ENCODE data around the gene PSMA7. TPM values are rescaled to one million over a fixed set of nuclear protein-coding genes. Genes with fewer than 3 reads are reported as not detected.

PSMA7 gene
- polyA plus RNA-seq, 1 of the 3 experiments (the other 2 are of a cell fraction): 801 TPM

DNA sequence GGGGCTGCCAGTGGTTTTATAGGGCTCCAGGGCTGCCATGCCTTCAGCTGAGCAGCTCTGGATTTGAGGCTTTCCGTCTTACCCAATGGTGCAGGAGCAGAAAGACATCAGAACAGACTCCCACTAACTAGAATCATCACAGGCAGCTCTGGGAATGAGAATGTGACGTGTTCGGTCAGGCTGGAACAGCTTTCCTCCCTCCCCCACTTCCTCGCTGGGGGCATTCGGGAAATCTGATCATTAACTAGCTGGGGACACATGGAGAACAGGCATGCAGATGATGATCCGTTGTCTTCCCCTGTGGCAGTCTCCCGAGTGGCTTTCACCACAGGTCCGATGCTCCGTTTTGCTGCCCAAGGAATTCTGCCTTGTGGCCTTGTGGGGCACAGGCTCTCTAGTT lies 34.1 kb upstream of the PSMA7 start:
- Histone ChIP-seq H3K4me2 (no peak overlapping the region), H3K36me3 (replicated peaks in 1 of 2; ENCODE audit: control insufficient read depth in 1 of 2, insufficient read depth in 2 of 2, low read length in 1 of 2) (peaks cover 14 to 31% of the 10 kb centered on the region in 2 experiments), H3K9ac (no peak overlapping the region), H3K4me1 (ENCODE audit: control insufficient read depth in 1 of 2, insufficient read depth in 2 of 2, low read depth in 1 of 2, low read length in 1 of 2) (peaks cover 0 to 12% of the 10 kb centered on the region in 2 experiments; a peak in 1 of 4 replicates), H2AFZ (ENCODE audit: low read depth) (no peak overlapping the region), H4K20me1 (ENCODE audit: insufficient read depth) (no peaks in the 10 kb centered on the region), H3K27me3 (ENCODE audit: insufficient read depth) (no peaks in the 10 kb centered on the region), H3K79me2 (ENCODE audit: insufficient read depth) (peaks cover 5% of the 10 kb centered on the region; the same call in 1 of the 2 replicates), H3F3A (replicated peaks; ENCODE audit: insufficient read depth) (peaks cover 23% of the 10 kb centered on the region), H3K9me2 (no peaks in the 10 kb centered on the region), H3K4me3 (ENCODE audit: low read depth in 2 of 2, low read length in 1 of 2) (no peak overlapping the region), H3K27ac (ENCODE audit: low read depth in 2 of 2, low read length in 1 of 2) (peak overlapping the region in 1 of 2 experiments; percentile 81; a peak in 2 of 4 replicates), H3K9me3 (no peaks in the 10 kb centered on the region)
- DNase-seq: peak; percentile 86
- WGBS (ENCODE audit: low lambda C conversion rate): 74% methylated on average over 9 of the region's 9 CpGs
- ChIA-PET CTCF (interaction anchor here (1.6 kb wide), 1 partner anchor 41 kb away, joined by 4 read pairs; no protein-coding TSS in a partner anchor), POLR2A (interaction anchor here (0.7 to 1.0 kb wide), 3 partner anchors 25 to 111 kb away, joined by 3 to 4 read pairs (median 3); no protein-coding TSS in a partner anchor)
- TF ChIP-seq GATA2 (CRISPR knock-in tag; IDR thresholded peaks at IDR 0.05) (no peak), MXI1 (IDR thresholded peaks at IDR 0.05; ENCODE audit: low read depth, low read length) (peak; percentile 71), CHD2 (IDR thresholded peaks at IDR 0.05; ENCODE audit: low read length, partially characterized antibody) (peak; percentile 62), RCOR1 (IDR thresholded peaks at IDR 0.05; ENCODE audit: low read length) (peak; percentile 57)

DNA sequence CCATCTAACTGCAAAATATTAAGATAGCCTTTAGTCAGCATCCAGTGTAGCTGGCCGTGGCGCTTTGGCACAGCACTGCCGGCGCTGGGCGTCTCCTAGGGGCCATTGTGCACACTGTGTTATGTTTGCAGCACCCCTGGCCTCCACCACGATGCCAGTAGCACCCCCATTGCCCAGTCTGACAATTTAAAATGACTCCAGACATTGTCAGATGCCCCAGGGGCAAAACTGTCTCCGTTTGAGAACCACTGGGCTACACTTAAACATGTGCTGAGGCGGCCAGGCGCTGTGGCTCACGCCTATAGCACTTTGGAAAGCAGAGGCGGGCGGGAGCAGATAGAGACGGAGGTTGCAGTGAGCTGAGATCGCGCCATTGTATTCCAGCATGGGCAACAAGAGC lies 33.7 kb upstream of the PSMA7 start:
- CTCF ChIA-PET: interaction anchor here (1.6 to 1.8 kb wide), 2 partner anchors 40 to 166 kb away, joined by 4 to 6 read pairs; no protein-coding TSS in a partner anchor
- POLR2A ChIA-PET: interaction anchor here (0.7 to 1.0 kb wide), 3 partner anchors 25 to 110 kb away, joined by 3 to 4 read pairs (median 3); no protein-coding TSS in a partner anchor

DNA sequence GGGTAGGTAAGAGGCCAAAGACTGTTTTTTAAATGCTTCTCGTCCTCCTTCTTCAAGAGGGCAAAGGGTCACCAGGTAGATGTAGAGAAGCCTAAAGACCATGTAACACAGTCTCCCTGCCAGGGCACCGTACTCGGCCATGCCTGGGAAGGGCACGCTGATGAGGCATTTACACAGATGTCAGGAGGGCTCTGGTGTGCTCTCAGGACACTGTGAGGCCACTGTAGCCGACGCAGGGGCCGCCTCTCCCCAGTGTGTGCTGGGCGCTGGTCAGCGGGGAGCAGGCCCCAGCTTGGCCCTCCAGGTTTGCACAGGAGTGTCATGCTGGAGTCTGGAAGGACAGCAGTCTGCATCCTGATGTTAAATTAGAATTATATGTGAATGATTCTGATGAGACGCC lies 32.5 kb upstream of the PSMA7 start:
- CTCF ChIA-PET: interaction anchor here (1.8 to 2.6 kb wide), 2 partner anchors 19 to 165 kb away, joined by 6 to 11 read pairs; no protein-coding TSS in a partner anchor
- Histone ChIP-seq H3K9me3 (no peaks in the 10 kb centered on the region), H3K36me3 (replicated peaks in 1 of 2; ENCODE audit: control insufficient read depth in 1 of 2, insufficient read depth in 2 of 2, low read length in 1 of 2) (peaks cover 16 to 25% of the 10 kb centered on the region in 2 experiments), H3K27me3 (ENCODE audit: insufficient read depth) (no peaks in the 10 kb centered on the region), H2AFZ (ENCODE audit: low read depth) (no peak overlapping the region), H3K9ac (no peak overlapping the region), H3K4me2 (no peak overlapping the region), H3K27ac (ENCODE audit: low read depth in 2 of 2, low read length in 1 of 2) (no peak overlapping the region), H3K4me3 (ENCODE audit: low read depth in 2 of 2, low read length in 1 of 2) (no peak overlapping the region), H3K4me1 (ENCODE audit: control insufficient read depth in 1 of 2, insufficient read depth in 2 of 2, low read depth in 1 of 2, low read length in 1 of 2) (peaks cover 0 to 12% of the 10 kb centered on the region in 2 experiments; a peak in 1 of 4 replicates), H4K20me1 (ENCODE audit: insufficient read depth) (no peaks in the 10 kb centered on the region), H3K9me2 (no peaks in the 10 kb centered on the region), H3K79me2 (ENCODE audit: insufficient read depth) (no peaks in the 10 kb centered on the region), H3F3A (replicated peaks; ENCODE audit: insufficient read depth) (peaks cover 7% of the 10 kb centered on the region)
- TF ChIP-seq, protein P1, sequence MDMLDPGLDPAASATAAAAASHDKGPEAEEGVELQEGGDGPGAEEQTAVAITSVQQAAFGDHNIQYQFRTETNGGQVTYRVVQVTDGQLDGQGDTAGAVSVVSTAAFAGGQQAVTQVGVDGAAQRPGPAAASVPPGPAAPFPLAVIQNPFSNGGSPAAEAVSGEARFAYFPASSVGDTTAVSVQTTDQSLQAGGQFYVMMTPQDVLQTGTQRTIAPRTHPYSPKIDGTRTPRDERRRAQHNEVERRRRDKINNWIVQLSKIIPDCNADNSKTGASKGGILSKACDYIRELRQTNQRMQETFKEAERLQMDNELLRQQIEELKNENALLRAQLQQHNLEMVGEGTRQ (IDR thresholded peaks at IDR 0.05; ENCODE audit: borderline replicate concordance, low read depth, low read length): no peak
- TF ChIP-seq GABPA (IDR thresholded peaks at IDR 0.05; ENCODE audit: low read depth) (no peak), POLR2AphosphoS5 (IDR thresholded peaks at IDR 0.05; ENCODE audit: low read depth, low read length) (no peak), CHD2 (IDR thresholded peaks at IDR 0.05; ENCODE audit: low read length, partially characterized antibody) (no peak), EZH2phosphoT487 (IDR thresholded peaks at IDR 0.05; ENCODE audit: borderline replicate concordance, low read depth) (no peak), ELF1 (IDR thresholded peaks at IDR 0.05) (no peak), FOSL2 (IDR thresholded peaks at IDR 0.05; ENCODE audit: borderline replicate concordance, low read depth) (no peak), TCF12 (IDR thresholded peaks at IDR 0.05) (no peak), MEF2A (IDR thresholded peaks at IDR 0.05; ENCODE audit: borderline replicate concordance, low read depth) (no peak), SMC3 (IDR thresholded peaks at IDR 0.05; ENCODE audit: low read depth, low read length) (no peak), YY1 (IDR thresholded peaks at IDR 0.05; ENCODE audit: low read depth) (no peak)
- TF ChIP-seq, protein P2, sequence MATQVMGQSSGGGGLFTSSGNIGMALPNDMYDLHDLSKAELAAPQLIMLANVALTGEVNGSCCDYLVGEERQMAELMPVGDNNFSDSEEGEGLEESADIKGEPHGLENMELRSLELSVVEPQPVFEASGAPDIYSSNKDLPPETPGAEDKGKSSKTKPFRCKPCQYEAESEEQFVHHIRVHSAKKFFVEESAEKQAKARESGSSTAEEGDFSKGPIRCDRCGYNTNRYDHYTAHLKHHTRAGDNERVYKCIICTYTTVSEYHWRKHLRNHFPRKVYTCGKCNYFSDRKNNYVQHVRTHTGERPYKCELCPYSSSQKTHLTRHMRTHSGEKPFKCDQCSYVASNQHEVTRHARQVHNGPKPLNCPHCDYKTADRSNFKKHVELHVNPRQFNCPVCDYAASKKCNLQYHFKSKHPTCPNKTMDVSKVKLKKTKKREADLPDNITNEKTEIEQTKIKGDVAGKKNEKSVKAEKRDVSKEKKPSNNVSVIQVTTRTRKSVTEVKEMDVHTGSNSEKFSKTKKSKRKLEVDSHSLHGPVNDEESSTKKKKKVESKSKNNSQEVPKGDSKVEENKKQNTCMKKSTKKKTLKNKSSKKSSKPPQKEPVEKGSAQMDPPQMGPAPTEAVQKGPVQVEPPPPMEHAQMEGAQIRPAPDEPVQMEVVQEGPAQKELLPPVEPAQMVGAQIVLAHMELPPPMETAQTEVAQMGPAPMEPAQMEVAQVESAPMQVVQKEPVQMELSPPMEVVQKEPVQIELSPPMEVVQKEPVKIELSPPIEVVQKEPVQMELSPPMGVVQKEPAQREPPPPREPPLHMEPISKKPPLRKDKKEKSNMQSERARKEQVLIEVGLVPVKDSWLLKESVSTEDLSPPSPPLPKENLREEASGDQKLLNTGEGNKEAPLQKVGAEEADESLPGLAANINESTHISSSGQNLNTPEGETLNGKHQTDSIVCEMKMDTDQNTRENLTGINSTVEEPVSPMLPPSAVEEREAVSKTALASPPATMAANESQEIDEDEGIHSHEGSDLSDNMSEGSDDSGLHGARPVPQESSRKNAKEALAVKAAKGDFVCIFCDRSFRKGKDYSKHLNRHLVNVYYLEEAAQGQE (IDR thresholded peaks at IDR 0.05; ENCODE audit: low read depth, low read length): no peak
- DNase-seq: no peak
- WGBS (ENCODE audit: low lambda C conversion rate): 96% methylated on average over 4 of the region's 10 CpGs
- POLR2A ChIA-PET: no interaction called here

More for the DNA sequence above, 33.7 kb upstream of the PSMA7 start:
- Histone ChIP-seq H3K27me3 (ENCODE audit: insufficient read depth) (no peaks in the 10 kb centered on the region), H3K4me3 (ENCODE audit: low read depth in 2 of 2, low read length in 1 of 2) (no peak overlapping the region), H3K9me2 (no peaks in the 10 kb centered on the region), H2AFZ (ENCODE audit: low read depth) (no peak overlapping the region), H3K4me1 (ENCODE audit: control insufficient read depth in 1 of 2, insufficient read depth in 2 of 2, low read depth in 1 of 2, low read length in 1 of 2) (peaks cover 0 to 12% of the 10 kb centered on the region in 2 experiments; a peak in 1 of 4 replicates), H4K20me1 (ENCODE audit: insufficient read depth) (no peaks in the 10 kb centered on the region), H3K79me2 (ENCODE audit: insufficient read depth) (peaks cover under 1% of the 10 kb centered on the region; the same call in 1 of the 2 replicates), H3K9me3 (no peaks in the 10 kb centered on the region), H3K36me3 (replicated peaks in 1 of 2; ENCODE audit: control insufficient read depth in 1 of 2, insufficient read depth in 2 of 2, low read length in 1 of 2) (peaks cover 14 to 31% of the 10 kb centered on the region in 2 experiments), H3K27ac (ENCODE audit: low read depth in 2 of 2, low read length in 1 of 2) (peak overlapping the region in 1 of 2 experiments; percentile 81; a peak in 2 of 4 replicates), H3F3A (replicated peaks; ENCODE audit: insufficient read depth) (peaks cover 18% of the 10 kb centered on the region), H3K4me2 (no peak overlapping the region), H3K9ac (no peak overlapping the region)
- DNase-seq: peak; percentile 75
- 79% methylated on average over 15 of the region's 15 CpGs for WGBS (ENCODE audit: low lambda C conversion rate)
- peak; percentile 13; the same call in 1 of the 2 replicates for TF ChIP-seq RAD21 (IDR thresholded peaks at IDR 0.05; ENCODE audit: low read length)
- no peak for TF ChIP-seq TAF1 (IDR thresholded peaks at IDR 0.05; ENCODE audit: borderline replicate concordance, low read depth, low read length)
